ENCODE results near the gene PACRGL. TPM values are rescaled to one million over a fixed set of nuclear protein-coding genes. Genes with fewer than 3 reads are reported as not detected.
A peak's percentile ranks its signal among the peaks of the same experiment; 100 is the strongest.

Gene PACRGL
- total and polyA plus RNA-seq, 8 donors = 3.7 to 10.4 (median 6.6) TPM

GRCh38 chr4:20678400-20678799 lies 21.9 kb upstream of the PACRGL start:
- 54 to 76% methylated on average over 3 of the region's 3 CpGs for WGBS, 2 donors
- FAIRE-seq = no peak

GRCh38 chr4:20679951-20680350 lies 20.3 kb upstream of the PACRGL start:
- no peak overlapping the region for H3K27ac ChIP-seq
- intact Hi-C loops (cut with DNase I) = no loop called here
- TF ChIP-seq CTCF (IDR thresholded peaks at IDR 0.05) = no peak
- FAIRE-seq (no peak), DNase-seq (no peak), ATAC-seq (no peak)
- H3K4me3 ChIP-seq = no peak overlapping the region
- H3K36me3 ChIP-seq = no peaks in the 10 kb centered on the region
- H3K27me3 ChIP-seq = no peaks in the 10 kb centered on the region
- 24% methylated on average over 1 of the region's 1 CpG for WGBS, 2 donors
- no peaks in the 10 kb centered on the region for H3K9me3 ChIP-seq
- no peaks in the 10 kb centered on the region for H3K4me1 ChIP-seq

More at GRCh38 chr4:20678400-20678799, 21.9 kb upstream of the PACRGL start:
- Histone ChIP-seq H3K36me3 (no peaks in the 10 kb centered on the region), H3K4me1 (no peaks in the 10 kb centered on the region), H3K27me3 (no peaks in the 10 kb centered on the region), H3K9me3 (no peaks in the 10 kb centered on the region), H3K4me3 (no peak overlapping the region), H3K27ac (no peak overlapping the region)
- DNase-seq = no peak
- peak in 1 of 4 donors; percentile 44 for ATAC-seq
- intact Hi-C loops (cut with DNase I) = no loop called here
- TF ChIP-seq CTCF (IDR thresholded peaks at IDR 0.05) = no peak

- Histone ChIP-seq H3K27me3 (no peaks in the 10 kb centered on the region), H3K36me3 (no peaks in the 10 kb centered on the region), H3K4me3 (no peak overlapping the region), H3K9me3 (no peaks in the 10 kb centered on the region), H3K27ac (no peak overlapping the region), H3K4me1 (no peaks in the 10 kb centered on the region)
- TF ChIP-seq CTCF (IDR thresholded peaks at IDR 0.05) = no peak
- WGBS, 2 donors = 54 to 81% methylated on average over 1 of the region's 1 CpG
- ATAC-seq = no peak
- no peak for DNase-seq
- intact Hi-C loops (cut with DNase I) = no loop called here
- no peak for FAIRE-seq
Observed at GRCh38 chr4:20680736-20681135, 19.5 kb upstream of the PACRGL start.

GRCh38 chr4:20681271-20681670 lies 19.0 kb upstream of the PACRGL start:
- no peak for DNase-seq
- no peaks in the 10 kb centered on the region for H3K27me3 ChIP-seq

More at GRCh38 chr4:20681271-20681670, 19.0 kb upstream of the PACRGL start:
- no peak for TF ChIP-seq CTCF (IDR thresholded peaks at IDR 0.05)
- H3K27ac ChIP-seq = no peak overlapping the region
- whole genome bisulfite sequencing, 2 donors = 38 to 68% methylated on average over 1 of the region's 1 CpG
- no peaks in the 10 kb centered on the region for H3K36me3 ChIP-seq
- ATAC-seq = no peak
- FAIRE-seq = no peak
- H3K9me3 ChIP-seq = no peaks in the 10 kb centered on the region
- H3K4me1 ChIP-seq = no peaks in the 10 kb centered on the region
- no peak overlapping the region for H3K4me3 ChIP-seq
- intact Hi-C loops (cut with DNase I) = no loop called here

Data from pancreas (tissue), 10 donors.